H1 (cell line): ENCODE results near the gene STIM1.

Experiments
- CREB1 ChIP-seq: IDR thresholded peaks from 2 replicates; pipeline ENCODE4 v1.6.1; 2012; ENCODE audit warnings: inconsistent platforms
- POLR2A ChIP-seq, 2 experiments: IDR thresholded peaks; 1 replicate in 1 of 2; 2 replicates in 1 of 2; pipeline ENCODE4 v1.6.1; 2011; ENCODE audit warnings: low read depth in 2 of 2, low read length in 2 of 2, mild to moderate bottlenecking in 2 of 2; ENCODE audit errors: control extremely low read depth in 1 of 2
- SIRT6 ChIP-seq: IDR thresholded peaks from one replicate; pipeline ENCODE4 v1.7.1; 2012; ENCODE audit warnings: low read length, inconsistent platforms
- TF ChIP-seq, protein P1 (sequence below), 3 experiments: IDR thresholded peaks; 1 replicate in 2 of 3; 2 replicates in 1 of 3; pipeline versions ENCODE4 v1.5.1 to v1.6.1; 2011; ENCODE audit warnings: low read length in 3 of 3, mild to moderate bottlenecking in 3 of 3, inconsistent platforms in 2 of 3, low read depth in 1 of 3, moderate library complexity in 1 of 3; ENCODE audit not compliant: insufficient read depth in 1 of 3; ENCODE audit errors: control extremely low read depth in 1 of 3

DNA sequence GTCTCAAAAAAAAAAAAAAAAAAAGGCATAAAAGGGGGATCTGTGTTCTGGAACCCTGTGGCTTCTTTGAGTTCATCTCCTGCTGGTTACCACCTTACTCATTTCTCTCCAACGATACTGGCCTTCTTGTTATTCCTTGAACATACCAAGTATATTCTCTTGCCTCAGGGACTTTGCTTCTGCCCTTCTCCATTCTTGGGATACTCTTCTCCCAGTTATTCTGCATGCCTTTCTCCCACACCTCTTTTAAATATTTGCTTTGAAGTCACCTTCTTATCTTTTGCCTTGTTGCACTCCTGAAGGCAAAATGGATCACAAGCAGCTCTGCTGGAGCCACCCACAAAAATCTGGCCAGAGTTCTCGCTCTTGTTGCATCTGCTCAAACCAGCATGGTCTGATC lies 163.2 kb downstream of the STIM1 start:
- TF ChIP-seq, protein P1, sequence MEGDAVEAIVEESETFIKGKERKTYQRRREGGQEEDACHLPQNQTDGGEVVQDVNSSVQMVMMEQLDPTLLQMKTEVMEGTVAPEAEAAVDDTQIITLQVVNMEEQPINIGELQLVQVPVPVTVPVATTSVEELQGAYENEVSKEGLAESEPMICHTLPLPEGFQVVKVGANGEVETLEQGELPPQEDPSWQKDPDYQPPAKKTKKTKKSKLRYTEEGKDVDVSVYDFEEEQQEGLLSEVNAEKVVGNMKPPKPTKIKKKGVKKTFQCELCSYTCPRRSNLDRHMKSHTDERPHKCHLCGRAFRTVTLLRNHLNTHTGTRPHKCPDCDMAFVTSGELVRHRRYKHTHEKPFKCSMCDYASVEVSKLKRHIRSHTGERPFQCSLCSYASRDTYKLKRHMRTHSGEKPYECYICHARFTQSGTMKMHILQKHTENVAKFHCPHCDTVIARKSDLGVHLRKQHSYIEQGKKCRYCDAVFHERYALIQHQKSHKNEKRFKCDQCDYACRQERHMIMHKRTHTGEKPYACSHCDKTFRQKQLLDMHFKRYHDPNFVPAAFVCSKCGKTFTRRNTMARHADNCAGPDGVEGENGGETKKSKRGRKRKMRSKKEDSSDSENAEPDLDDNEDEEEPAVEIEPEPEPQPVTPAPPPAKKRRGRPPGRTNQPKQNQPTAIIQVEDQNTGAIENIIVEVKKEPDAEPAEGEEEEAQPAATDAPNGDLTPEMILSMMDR (IDR thresholded peaks at IDR 0.05; ENCODE audit: control extremely low read depth in 1 of 3, insufficient read depth in 1 of 3, low read depth in 1 of 3, low read length in 3 of 3), result no peak
- TF ChIP-seq CREB1 (no peak), POLR2A (IDR thresholded peaks at IDR 0.05; ENCODE audit: control extremely low read depth in 1 of 2, low read depth in 2 of 2, low read length in 2 of 2) (no peak), SIRT6 (no peak)
